Inferior parietal cortex (tissue), 1 donor: ENCODE results near the gene IGSF9.
A peak's percentile ranks its signal among the peaks of the same experiment; 100 is the strongest.

ENCODE experiments used
- DNase-seq: peaks from one replicate; pipeline ENCODE4 v3.0.0-alpha.2; 2016; ENCODE audit errors: extremely low spot score

The IGSF9 gene

GRCh38 chr1:159897962-159898361 is 47.5 kb downstream of the IGSF9 start:
- no peak for DNase-seq

- no peak for DNase-seq
Observed at GRCh38 chr1:159896546-159896930, 48.9 kb downstream of the IGSF9 start.

- DNase-seq = no peak
Observed at GRCh38 chr1:159895836-159896545, 49.4 kb downstream of the IGSF9 start.

- DNase-seq = no peak
Observed at GRCh38 chr1:159895286-159895685, 50.1 kb downstream of the IGSF9 start.

GRCh38 chr1:159892944-159893343 is 52.5 kb downstream of the IGSF9 start:
- DNase-seq = no peak

GRCh38 chr1:159891275-159892157 is 53.9 kb downstream of the IGSF9 start:
- peak; percentile 88 for DNase-seq

GRCh38 chr1:159890390-159890789 is 55.0 kb downstream of the IGSF9 start:
- DNase-seq = no peak

GRCh38 chr1:159889821-159890252 is 55.6 kb downstream of the IGSF9 start:
- DNase-seq = no peak

- DNase-seq = no peak
Observed at GRCh38 chr1:159889202-159889601, 56.2 kb downstream of the IGSF9 start.

- DNase-seq = no peak
Observed at GRCh38 chr1:159884296-159884695, 61.1 kb downstream of the IGSF9 start.

GRCh38 chr1:159883134-159883533 is 62.3 kb downstream of the IGSF9 start:
- DNase-seq = no peak

- DNase-seq = no peak
Observed at GRCh38 chr1:159882527-159882862, 62.9 kb downstream of the IGSF9 start.

- DNase-seq = no peak
Observed at GRCh38 chr1:159881622-159882526, 63.5 kb downstream of the IGSF9 start.

GRCh38 chr1:159880430-159880829 is 65.0 kb downstream of the IGSF9 start:
- DNase-seq = no peak

- no peak for DNase-seq
Observed at GRCh38 chr1:159879977-159880376, 65.4 kb downstream of the IGSF9 start.

- DNase-seq = no peak
Observed at GRCh38 chr1:159879136-159879535, 66.3 kb downstream of the IGSF9 start.

- no peak for DNase-seq
Observed at GRCh38 chr1:159877695-159878444, 67.5 kb downstream of the IGSF9 start.
